Measurements from ENCODE around the gene NLRP2B.
"Not testable (repeated sequence)": the region's sequence is repeated elsewhere in the genome, so short reads cannot be mapped to it uniquely, and the experiment has no call there.

- TF ChIP-seq POLR2A, CTCF (IDR thresholded peaks at IDR 0.05): not testable (repeated sequence)
Measured at GRCh38 chrX:57629438-57629837, 50.6 kb downstream of the NLRP2B start.

Measured in right lobe of liver (tissue), 4 donors.